Measurements from ENCODE around the gene MCTP2.
A peak's percentile ranks its signal among the peaks of the same experiment; 100 is the strongest.

The MCTP2 gene

DNA sequence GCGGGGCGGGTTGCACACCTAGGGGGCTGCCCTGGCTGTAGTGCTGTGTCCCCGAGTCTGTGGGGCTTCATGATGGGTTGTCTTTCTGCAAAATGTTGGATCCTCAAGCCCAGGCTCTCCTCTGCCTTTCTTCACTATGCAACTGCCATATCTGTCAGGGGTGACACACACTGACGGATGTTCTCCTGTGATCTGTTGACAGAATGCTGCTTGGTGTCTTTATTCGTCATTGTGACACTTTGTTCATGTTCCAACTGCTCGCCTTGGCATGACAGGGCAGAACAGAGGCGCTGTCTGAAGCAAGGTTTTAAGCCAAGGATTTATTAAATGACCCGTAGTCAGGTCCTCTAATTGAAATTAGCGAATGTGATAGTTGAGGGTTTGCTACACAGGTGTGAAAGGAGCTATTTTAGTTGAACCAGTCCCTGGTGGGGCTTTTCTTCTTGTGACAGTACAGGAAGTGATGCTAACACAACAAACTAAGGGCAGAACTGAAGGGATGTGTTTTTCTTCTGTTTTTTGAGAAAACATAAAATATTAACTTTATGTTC lies 173.4 kb downstream of the MCTP2 start:
- H3K4me3 ChIP-seq (ENCODE audit: low read length), result no peak overlapping the region
- peak; percentile 41 for DNase-seq (ENCODE audit: low read depth)
- TF ChIP-seq, protein P1, sequence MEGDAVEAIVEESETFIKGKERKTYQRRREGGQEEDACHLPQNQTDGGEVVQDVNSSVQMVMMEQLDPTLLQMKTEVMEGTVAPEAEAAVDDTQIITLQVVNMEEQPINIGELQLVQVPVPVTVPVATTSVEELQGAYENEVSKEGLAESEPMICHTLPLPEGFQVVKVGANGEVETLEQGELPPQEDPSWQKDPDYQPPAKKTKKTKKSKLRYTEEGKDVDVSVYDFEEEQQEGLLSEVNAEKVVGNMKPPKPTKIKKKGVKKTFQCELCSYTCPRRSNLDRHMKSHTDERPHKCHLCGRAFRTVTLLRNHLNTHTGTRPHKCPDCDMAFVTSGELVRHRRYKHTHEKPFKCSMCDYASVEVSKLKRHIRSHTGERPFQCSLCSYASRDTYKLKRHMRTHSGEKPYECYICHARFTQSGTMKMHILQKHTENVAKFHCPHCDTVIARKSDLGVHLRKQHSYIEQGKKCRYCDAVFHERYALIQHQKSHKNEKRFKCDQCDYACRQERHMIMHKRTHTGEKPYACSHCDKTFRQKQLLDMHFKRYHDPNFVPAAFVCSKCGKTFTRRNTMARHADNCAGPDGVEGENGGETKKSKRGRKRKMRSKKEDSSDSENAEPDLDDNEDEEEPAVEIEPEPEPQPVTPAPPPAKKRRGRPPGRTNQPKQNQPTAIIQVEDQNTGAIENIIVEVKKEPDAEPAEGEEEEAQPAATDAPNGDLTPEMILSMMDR (IDR thresholded peaks at IDR 0.05; ENCODE audit: insufficient read depth, low read depth, low read length, missing control alignments), result no peak

DNA sequence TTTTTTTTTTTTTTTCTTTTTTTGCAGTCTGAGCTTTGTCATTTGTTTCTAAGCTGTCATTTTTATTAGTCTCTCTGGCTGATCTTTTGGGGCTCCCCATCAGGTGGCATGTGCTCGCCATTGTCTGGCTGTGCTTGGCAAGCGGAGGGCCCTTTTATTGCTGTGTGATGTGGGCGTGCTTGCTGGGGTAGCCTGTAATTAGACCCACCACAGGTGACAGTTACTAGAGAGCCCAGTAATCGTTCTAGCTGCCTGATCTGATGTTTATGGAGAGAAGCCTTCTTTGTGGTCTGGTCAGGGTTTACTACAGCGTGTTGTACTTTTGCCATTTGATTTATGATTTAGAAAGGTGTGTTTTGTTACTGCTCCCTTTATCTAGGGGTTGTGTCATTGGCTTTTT lies 179.9 kb downstream of the MCTP2 start:
- no peak for DNase-seq (ENCODE audit: low read depth)
- TF ChIP-seq, protein P1 (IDR thresholded peaks at IDR 0.05; ENCODE audit: insufficient read depth, low read depth, low read length, missing control alignments), result no peak
- H3K4me3 ChIP-seq (ENCODE audit: low read length), result no peak overlapping the region

DNA sequence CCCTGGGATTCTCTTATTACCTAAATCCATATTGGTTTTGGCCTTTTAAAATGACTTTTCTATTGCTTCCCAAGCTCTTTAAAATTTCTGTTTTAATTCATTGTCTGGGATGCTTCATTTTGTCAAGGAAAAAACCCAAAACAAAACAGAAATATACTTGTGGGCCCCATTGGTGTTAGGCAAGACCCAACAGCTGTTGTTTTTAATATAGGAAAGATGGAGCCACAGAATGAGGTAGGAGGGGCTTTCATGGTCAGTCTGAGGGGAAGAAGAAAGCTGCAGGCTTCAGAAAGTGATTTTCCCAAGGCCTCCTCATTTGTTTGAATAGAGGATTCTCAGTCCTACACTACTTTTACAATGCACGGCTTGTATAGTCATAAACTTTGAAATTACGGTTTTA lies 180.5 kb downstream of the MCTP2 start:
- no peak for DNase-seq (ENCODE audit: low read depth)
- TF ChIP-seq, protein P1 (IDR thresholded peaks at IDR 0.05; ENCODE audit: insufficient read depth, low read depth, low read length, missing control alignments), result no peak
- no peak overlapping the region for H3K4me3 ChIP-seq (ENCODE audit: low read length)

DNA sequence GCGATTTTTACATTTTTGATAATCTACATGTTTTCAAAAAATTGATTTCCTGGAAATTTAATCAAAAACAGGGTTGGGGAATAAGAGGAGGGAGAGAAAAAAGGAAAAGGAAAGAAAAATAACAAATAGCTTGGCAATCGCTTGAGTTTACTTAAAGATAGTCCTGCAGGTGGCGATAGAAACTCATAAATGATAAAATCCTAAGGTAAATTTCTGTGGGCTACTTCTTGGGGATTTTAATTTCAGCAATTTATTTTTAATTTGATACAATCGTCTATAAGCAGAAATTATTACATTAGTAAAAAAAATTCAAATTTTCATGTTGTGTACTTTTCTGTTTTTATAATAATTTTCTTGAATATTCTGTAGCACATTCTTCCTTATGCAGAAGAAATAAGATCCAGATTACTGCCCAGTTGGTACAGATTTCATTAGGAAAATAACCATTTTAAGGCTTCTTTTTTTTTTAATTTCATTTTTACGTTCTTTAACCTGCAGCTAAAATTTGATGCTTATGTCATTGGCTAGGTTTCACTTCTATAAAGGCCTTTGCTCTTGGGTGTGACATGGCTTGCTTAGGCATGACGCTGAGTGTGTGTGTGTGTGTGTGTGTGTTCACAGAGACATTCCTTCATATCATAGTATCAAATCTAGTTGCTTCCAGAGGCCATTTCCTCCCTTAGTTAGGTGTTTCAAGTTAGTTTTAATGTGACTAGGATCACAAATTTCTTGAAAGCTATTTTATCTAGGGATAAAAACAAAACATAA lies 181.8 kb downstream of the MCTP2 start:
- no peak overlapping the region for H3K4me3 ChIP-seq (ENCODE audit: low read length)
- DNase-seq (ENCODE audit: low read depth), result peak; percentile 51
- TF ChIP-seq, protein P1 (IDR thresholded peaks at IDR 0.05; ENCODE audit: insufficient read depth, low read depth, low read length, missing control alignments), result peak; percentile 53

DNA sequence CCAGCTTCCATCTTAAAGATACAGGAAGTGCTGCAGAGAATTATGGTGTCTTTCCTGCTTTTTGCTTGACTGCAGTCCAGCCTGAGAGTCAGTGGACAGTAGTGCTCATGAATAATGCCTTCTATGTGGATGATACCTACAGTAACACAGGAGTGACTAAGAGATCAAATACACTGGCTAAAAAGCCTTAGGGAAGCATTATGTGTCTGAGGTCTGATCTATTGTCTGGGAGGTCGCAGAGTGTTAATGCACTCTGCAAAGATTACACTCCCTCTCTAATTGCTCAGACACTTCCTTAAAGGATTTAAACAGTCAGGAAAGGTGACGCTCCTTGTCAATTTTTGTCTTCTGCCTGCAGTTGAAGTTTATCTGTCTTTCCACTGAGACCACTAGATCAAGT lies 183.6 kb downstream of the MCTP2 start:
- DNase-seq (ENCODE audit: low read depth), result peak; percentile 9
- TF ChIP-seq, protein P1 (IDR thresholded peaks at IDR 0.05; ENCODE audit: insufficient read depth, low read depth, low read length, missing control alignments), result no peak
- H3K4me3 ChIP-seq (ENCODE audit: low read length), result no peak overlapping the region

DNA sequence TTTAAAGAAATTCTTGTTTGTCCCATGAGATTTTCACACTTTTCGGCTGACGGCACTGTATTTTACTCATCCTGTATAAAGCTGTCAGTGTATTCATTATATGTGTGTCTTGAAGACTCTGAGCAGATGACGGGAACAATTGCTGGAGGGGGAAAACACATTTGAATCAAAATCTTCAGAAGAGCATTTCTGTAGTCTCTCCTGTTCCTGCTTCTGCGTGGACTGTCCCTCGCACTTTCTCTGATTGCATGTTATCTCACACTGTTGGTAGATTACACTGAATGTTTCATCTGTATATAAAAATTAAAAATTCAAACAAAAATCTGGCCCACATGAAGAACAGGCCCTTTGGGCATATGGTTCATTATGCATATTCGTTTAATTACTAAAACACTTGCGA lies 184.9 kb downstream of the MCTP2 start:
- TF ChIP-seq, protein P1 (IDR thresholded peaks at IDR 0.05; ENCODE audit: insufficient read depth, low read depth, low read length, missing control alignments), result no peak
- DNase-seq (ENCODE audit: low read depth), result no peak
- H3K4me3 ChIP-seq (ENCODE audit: low read length), result no peak overlapping the region

DNA sequence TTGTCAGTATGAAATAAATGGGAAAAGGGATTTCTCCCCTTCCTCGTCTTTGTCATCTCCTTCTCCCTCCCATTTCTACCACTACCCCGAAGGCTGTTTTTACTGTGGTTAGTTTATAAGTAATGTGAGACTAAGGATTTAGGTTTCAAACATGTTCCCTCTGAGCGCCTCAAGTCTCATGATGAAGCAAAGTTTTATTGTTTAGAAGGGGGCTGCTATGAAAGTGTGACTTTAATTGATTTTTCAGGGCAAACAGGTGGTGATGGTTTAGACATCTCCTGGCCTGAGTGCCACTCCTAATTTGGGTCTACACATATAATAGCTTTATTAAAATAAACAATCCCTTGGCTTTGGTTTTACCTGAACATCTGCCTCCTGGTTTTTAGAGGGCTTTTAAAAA lies 185.5 kb downstream of the MCTP2 start:
- no peak for DNase-seq (ENCODE audit: low read depth)
- no peak overlapping the region for H3K4me3 ChIP-seq (ENCODE audit: low read length)
- TF ChIP-seq, protein P1 (IDR thresholded peaks at IDR 0.05; ENCODE audit: insufficient read depth, low read depth, low read length, missing control alignments), result no peak

Measured in epithelial cell of esophagus (primary cell).